ENCODE data around the gene SLC41A3.
"Not testable (repeated sequence)": the region's sequence is repeated elsewhere in the genome, so short reads cannot be mapped to it uniquely, and the experiment has no call there.

SLC41A3 gene

DNA sequence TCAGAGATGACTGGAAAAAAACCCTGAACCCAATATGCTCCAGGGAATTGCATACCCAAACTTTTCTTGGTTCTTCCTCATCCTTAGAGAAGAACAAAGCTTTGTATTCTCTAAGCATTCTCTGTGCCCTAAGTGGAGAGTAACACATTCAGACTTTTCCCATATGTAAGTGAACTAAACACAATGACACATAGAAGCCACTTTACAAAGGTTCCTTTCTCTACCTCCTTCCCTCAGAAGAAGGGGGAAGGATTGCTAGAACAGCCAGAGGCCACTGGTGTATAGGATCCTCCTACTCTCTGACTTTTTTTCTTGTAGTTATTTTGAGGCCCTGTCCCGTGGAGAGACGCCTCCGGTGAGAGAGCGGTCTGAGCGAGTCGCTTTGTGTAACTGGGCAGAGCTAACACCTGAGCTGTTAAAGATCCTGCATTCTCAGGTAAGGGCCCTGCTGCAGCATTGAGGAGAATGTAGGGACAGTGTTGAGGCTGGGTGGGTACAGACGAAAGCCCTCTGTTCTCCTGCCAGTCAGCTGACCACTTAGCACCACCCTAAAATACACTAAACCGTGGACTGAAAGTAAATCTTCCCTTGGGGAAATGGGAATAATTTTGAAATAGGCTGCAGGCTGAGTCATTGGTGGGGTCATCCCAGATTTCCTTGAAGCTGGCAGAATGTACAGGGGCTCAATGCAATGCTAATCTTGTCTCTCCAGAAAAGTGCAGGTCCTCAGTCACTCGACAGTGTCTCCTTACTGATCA, 108.5 kb downstream of the SLC41A3 start:
- H3K27ac ChIP-seq (ENCODE audit: low read depth, low read length); H3K36me3 ChIP-seq (ENCODE audit: control insufficient read depth, low read length); H3K4me1 ChIP-seq (ENCODE audit: control insufficient read depth, low read length); H4K20me1 ChIP-seq (ENCODE audit: control insufficient read depth, insufficient read depth, low read depth, low read length); H3K4me2 ChIP-seq (ENCODE audit: low read length); H3K79me2 ChIP-seq (ENCODE audit: control insufficient read depth, low read length); H3K4me3 ChIP-seq (ENCODE audit: low read length); H3K9me3 ChIP-seq (ENCODE audit: control insufficient read depth, insufficient read depth, low read length); H3F3A ChIP-seq (ENCODE audit: control insufficient read depth, insufficient read depth); H3K9me2 ChIP-seq (replicated peaks; ENCODE audit: control insufficient read depth, low read length): not testable (repeated sequence)
- peaks cover 12% of the 10 kb centered on the region for H3K27me3 ChIP-seq (ENCODE audit: control insufficient read depth, low read length)

DNA sequence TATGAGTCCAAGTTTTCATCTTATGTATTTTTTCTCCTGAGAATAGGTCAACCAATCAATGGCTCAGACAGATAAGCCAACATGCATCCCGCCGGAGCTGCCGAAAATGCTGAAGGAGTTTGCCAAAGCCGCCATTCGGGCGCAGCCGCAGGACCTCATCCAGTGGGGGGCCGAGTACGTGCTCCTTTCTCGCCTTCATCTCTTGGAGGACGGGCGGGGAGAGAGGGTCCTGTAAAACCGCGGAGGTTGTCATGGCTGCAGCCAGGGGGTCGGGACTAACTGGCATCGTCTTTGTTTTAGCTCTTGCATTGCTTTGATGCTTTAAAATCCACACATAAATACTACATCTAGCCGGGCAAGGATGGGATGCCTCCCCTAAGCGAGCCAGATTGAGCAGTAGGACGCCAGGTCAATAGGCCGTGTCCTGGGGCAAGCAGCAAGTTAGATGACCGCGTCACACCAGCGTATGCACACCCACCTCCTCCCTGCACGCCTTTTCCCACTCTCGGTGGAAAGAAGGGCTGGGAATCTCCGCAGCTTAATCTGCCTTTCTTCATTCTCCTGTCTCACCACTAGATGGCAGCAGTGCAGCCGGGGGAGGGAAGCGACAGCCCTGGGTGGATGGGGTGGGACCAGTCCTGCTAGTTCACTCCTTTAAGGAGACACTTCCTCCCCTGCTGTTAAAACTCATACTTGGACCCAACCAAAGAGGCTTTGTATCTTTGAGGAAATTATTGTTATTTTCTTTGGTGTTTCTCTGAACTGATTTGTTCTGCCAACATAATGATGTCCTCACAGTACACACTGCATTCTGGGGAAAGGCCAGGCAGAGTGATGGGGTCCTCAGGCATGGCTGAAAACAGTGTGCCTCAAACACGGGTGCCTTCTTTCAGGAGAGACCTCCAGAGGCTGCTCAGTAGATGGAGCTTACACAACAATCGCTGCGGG, 111.7 kb downstream of the SLC41A3 start:
- not testable (repeated sequence) for H3K4me2 ChIP-seq (ENCODE audit: low read length); H3K9me2 ChIP-seq (replicated peaks; ENCODE audit: control insufficient read depth, low read length); H3K36me3 ChIP-seq (ENCODE audit: control insufficient read depth, low read length); H4K20me1 ChIP-seq (ENCODE audit: control insufficient read depth, insufficient read depth, low read depth, low read length); H3K27ac ChIP-seq (ENCODE audit: low read depth, low read length); H3K79me2 ChIP-seq (ENCODE audit: control insufficient read depth, low read length); H3K9me3 ChIP-seq (ENCODE audit: control insufficient read depth, insufficient read depth, low read length); H3K4me3 ChIP-seq (ENCODE audit: low read length); H3K4me1 ChIP-seq (ENCODE audit: control insufficient read depth, low read length); H3F3A ChIP-seq (ENCODE audit: control insufficient read depth, insufficient read depth)
- peaks cover 19% of the 10 kb centered on the region for H3K27me3 ChIP-seq (ENCODE audit: control insufficient read depth, low read length)
- TF ChIP-seq, protein P1, sequence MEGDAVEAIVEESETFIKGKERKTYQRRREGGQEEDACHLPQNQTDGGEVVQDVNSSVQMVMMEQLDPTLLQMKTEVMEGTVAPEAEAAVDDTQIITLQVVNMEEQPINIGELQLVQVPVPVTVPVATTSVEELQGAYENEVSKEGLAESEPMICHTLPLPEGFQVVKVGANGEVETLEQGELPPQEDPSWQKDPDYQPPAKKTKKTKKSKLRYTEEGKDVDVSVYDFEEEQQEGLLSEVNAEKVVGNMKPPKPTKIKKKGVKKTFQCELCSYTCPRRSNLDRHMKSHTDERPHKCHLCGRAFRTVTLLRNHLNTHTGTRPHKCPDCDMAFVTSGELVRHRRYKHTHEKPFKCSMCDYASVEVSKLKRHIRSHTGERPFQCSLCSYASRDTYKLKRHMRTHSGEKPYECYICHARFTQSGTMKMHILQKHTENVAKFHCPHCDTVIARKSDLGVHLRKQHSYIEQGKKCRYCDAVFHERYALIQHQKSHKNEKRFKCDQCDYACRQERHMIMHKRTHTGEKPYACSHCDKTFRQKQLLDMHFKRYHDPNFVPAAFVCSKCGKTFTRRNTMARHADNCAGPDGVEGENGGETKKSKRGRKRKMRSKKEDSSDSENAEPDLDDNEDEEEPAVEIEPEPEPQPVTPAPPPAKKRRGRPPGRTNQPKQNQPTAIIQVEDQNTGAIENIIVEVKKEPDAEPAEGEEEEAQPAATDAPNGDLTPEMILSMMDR (IDR thresholded peaks at IDR 0.05; ENCODE audit: low read depth, low read length, poor library complexity, severe bottlenecking) = peak; percentile 73

DNA sequence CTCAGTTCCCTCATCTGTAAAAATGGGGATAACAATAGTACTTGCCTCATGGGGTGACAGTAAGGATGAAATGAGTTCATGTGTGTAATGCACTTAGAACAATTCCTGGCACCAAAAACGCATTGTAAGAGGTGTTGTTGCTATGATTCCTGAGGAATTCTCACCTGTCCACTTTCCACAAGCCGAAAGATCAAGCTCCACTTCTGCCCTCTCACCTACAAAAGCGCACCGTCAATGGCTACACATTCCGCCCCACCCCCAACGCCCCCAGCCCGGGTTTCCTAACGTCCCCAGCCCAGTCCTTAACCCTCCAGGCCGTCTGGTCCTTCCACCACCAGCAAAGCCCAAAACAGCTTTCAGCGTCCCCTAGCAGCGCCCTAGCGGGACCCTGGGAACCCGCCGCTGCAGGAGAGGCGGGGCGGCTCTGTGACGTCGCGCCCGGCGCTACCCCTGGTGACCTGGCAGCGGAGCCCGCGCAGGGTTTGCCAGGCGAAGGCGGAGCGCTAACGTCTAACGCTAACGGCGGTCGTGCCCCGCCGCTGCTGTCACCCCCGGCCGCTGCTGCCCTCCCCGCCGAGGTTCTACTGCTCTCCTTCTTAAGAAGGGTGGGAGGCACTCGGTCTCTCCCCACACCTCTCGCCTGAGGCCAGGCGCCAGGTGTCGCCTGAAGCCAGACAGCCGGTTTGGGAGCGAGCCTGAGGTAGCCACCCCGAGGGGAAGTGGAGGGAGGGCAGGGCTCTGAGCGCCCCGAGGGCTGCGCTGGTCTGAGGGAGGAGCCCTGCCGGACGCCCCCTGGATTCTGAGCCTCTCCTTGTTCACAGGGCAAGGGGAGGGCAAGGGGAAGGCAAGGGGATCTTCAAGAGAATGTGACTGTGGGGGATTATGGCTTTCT, 115.0 kb downstream of the SLC41A3 start, which contains the start of gene ROPN1B:
TSS of gene ROPN1B (plus strand) at position 478 of the 892 bp plus-strand sequence. CDS start 2,877 bp downstream, outside the sequence.
- H3K27me3 ChIP-seq (ENCODE audit: control insufficient read depth, low read length) = peaks cover 32% of the 10 kb centered on the region
- H3K4me1 ChIP-seq (ENCODE audit: control insufficient read depth, low read length); H3K36me3 ChIP-seq (ENCODE audit: control insufficient read depth, low read length); H4K20me1 ChIP-seq (ENCODE audit: control insufficient read depth, insufficient read depth, low read depth, low read length); H3K27ac ChIP-seq (ENCODE audit: low read depth, low read length); H3K4me2 ChIP-seq (ENCODE audit: low read length); H3K9me2 ChIP-seq (replicated peaks; ENCODE audit: control insufficient read depth, low read length); H3K4me3 ChIP-seq (ENCODE audit: low read length); H3K79me2 ChIP-seq (ENCODE audit: control insufficient read depth, low read length); H3F3A ChIP-seq (ENCODE audit: control insufficient read depth, insufficient read depth); H3K9me3 ChIP-seq (ENCODE audit: control insufficient read depth, insufficient read depth, low read length): not testable (repeated sequence)

DNA sequence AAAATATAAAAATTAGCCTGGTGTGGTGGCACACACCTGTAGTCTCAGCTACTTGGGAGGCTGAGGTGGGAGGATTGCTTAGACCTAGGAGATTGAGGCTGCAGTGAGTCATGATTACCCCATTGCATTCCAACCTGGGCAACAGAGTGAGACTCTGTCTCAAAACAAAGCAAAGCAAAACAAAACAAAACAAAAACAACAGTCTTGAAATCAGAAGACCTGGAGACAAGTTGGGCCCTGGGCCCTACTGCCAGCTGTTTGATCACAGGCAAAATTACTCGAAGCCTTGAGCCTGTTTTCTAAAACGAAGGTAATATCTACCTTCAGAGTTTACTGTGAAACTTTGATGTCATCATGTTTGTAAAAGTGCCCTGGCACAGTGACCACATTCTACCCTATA, 115.8 kb downstream of the SLC41A3 start:
- not testable (repeated sequence) for H4K20me1 ChIP-seq (ENCODE audit: control insufficient read depth, insufficient read depth, low read depth, low read length); H3K4me2 ChIP-seq (ENCODE audit: low read length); H3K36me3 ChIP-seq (ENCODE audit: control insufficient read depth, low read length); H3K27ac ChIP-seq (ENCODE audit: low read depth, low read length); H3K79me2 ChIP-seq (ENCODE audit: control insufficient read depth, low read length); H3K4me3 ChIP-seq (ENCODE audit: low read length); H3K4me1 ChIP-seq (ENCODE audit: control insufficient read depth, low read length); H3K9me2 ChIP-seq (replicated peaks; ENCODE audit: control insufficient read depth, low read length); H3F3A ChIP-seq (ENCODE audit: control insufficient read depth, insufficient read depth); H3K9me3 ChIP-seq (ENCODE audit: control insufficient read depth, insufficient read depth, low read length)
- peaks cover 34% of the 10 kb centered on the region for H3K27me3 ChIP-seq (ENCODE audit: control insufficient read depth, low read length)

Data from DOHH2 (cell line).